OCI-M2 (cell line): Measurements from ENCODE around the gene WDR12.
"Not testable (repeated sequence)": the region's sequence is repeated elsewhere in the genome, so short reads cannot be mapped to it uniquely, and the experiment has no call there.

Source experiments
- DNase-seq: peaks from one replicate; lab custom pipeline; 2025; ENCODE audit not compliant: unreplicated experiment; lab: John Stamatoyannopoulos, UW

WDR12 gene

DNA sequence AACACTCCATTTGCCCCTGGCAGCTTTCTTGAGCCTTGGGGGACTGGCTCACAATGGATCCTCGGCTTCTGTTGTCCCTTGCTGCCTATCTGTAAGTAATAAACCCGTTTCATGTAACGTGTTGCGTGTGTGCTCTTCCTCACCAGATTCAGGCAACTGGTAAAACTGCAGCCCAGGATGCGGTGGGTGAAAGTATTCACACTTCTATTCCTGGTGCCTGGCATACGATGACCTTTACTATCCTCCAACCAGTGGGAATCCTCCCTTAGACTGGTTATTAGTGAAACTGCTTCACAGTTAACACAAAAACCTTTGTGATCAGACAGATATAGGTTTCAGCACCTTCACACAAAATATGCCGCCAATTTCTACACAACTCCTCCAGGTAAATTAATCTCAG lies 26.3 kb downstream of the WDR12 start:
- DNase-seq: no peak

DNA sequence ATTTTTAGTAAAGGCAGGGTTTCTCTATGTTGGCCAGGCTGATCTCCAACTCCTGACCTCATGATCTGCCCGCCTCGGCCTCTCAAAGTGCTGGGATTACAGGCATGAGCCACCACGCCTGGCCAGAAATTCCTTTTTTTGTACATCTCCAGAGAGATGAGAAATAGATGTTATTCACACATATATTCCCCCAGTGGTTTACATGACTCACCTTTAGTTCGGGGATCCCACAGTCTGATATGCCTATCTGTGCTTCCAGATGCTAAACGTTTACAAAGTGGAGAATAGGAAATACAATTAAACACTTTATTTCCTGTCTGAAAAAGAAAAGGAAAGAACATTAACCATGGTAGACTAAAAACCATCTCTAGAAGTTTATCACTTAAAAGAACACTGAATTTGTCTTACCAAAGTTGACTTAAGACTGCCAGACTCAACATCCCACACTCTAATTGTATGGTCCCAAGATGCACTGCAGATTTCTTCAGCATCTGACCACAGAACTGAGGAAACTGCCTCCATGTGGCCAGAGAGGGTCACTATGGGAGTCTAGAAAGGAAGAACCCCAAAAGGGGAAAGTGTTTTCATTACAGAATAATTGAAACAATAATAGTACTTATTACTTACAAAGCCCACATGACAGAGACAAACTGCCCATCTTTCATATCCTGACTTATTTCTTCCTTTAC lies 27.3 kb downstream of the WDR12 start:
- DNase-seq: no peak

DNA sequence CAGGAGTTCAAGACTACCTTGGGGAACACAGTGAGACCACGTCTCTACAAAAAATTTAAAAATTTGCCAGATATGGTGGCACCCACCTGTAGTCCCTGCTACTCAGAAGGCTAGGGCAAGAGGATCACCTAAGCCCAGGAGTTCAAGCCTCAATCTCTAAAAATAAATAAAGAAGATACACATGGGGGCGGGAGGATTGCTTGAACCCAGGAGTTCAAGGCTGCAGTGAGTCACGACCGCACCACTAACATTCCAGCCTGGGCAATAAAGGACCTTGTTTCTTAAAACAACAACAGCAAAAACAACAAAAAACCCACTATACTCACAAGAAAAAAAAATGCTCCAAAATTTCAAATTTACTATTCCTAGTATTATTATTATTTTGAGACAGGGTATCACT lies 29.9 kb downstream of the WDR12 start:
- DNase-seq: no peak

DNA sequence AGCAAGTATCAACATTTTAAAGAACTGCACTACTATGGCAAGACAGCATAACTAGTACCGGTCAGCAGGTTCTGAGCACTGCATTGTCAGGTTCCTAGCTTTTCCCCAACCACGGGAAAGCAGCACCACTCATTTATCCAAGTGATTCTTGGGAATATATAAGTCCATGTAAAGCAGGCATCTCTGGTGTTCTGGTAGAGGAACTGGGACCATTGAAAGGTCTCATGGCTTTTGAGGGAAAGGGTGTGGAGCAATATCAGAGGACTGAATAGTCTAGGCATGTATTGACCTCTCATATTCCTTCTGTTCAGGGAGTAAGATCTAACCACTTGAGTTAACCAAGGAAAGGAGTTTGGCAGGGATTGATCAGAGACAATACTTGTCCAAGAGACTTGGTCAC lies 33.8 kb downstream of the WDR12 start:
- no peak for DNase-seq

DNA sequence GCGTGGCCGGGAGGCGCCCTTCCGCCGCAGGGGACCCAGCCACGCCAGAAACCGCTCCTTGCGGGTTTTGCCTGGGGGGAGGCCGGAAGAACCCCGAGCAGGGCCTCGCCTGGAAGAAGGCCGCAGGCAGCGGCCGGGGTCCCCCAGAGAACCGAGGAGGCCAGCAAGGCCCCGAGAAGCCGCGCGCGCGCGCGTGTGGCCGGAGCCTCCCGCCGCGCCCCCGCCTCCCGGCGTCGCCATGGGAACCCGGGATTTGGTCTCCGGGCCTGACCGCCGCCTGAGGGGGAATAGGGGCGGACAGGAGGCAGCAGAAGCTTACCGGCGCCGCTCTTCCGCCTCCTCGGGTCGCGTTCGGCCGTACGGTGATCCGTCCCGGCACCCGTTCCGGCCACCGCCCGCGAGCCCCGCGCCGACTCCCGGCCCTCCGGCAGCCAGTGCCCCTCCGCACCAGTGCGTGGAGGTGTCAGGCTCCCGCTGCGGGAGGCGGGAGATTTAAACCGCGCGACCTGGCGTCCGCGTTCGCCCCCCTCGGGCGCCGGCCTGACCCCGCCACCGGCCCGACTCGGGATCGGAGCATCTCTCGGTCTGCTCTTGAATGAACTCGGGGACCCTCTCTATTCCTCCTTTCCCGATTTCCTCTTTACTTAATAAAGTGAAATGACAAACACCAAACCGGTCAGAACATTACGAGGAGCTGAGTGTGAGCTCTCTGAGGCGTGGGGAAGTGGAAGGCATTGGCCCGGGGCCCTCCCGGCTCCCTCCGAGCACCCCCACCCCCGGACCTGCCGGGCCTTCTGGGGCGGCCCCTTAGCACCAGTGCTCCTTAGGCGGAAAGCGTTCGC lies 40.0 kb downstream of the WDR12 start, which contains the start of gene ICA1L:
Gene ICA1L, minus strand, starts transcription at position 467 of the 842 bp plus-strand sequence. CDS start 42,757 bp downstream, outside the sequence.
- DNase-seq: no peak

DNA sequence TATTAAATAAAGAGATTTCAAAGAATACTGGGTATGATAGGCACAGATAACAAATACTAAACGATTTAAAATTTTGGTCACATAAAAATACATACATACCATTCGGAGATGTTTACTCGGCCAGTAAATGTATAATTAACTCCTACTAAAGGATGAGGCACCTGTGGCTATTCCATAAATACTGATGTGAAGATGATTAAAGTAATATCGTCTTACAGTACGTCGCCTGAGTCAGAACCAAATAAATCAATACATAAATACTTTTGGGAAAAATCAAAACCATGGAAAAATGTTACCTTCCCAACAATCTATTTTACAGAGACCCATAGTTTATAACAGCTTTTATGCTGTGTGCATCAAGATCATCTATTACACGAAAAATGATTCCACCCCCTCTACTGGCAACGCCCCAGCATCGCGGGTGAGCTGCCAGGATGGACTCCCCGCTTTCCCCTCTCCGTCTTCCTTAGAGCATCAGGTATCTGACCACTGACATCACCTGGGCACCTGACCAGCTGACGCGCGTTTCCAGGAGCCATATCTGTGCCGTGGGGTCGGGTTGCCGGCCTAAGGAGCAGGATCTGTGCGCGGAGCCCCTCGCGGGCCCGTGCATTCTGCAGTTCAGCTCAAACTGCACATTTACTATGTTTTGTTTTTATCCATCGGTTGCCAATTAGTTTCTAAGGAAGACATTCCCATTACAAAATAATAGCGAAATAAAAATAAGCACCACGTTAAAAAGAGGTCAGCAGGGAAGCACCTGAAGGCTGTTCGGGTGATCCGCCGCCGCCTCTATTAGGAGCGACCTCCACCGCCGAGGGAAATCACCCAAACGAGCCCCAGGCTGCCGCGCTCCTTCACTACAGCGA lies 40.8 kb downstream of the WDR12 start:
- DNase-seq: no peak

DNA sequence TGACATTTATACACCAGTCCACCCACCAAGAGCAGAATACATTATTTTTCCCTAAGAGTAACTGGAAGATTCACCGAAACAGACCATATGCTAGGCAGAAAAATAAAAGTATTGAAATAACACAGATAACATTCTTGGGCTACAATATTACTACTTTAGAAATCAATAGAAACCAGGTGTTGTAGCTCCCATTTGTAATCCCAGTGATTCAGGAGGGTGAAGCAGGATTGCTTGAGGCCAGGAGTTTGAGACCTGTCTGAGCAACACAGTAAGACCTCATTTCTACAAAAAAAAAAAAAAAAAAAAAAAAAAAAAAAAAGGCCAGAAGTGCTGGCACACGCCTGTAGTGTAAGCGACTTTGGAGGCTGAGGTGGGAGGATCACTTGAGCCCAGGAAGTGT lies 49.5 kb downstream of the WDR12 start:
- DNase-seq: no peak

DNA sequence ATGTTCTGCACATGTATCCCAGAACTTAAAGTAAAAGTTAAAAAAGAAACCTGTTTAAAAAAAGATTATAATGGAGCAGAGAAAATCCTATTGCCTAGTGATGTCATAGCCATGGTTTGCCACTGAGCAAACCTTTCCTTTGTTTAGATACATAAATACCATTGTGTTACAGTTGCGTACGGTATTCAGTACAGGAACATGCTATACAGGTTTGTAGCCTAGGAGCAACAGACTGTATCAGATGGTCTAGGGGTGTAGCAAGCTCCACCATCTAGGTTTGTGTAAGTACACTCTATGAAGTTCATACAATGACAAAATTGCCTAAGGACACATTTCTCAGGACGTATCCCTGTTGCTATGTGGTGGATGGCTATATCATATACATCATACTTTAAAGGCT lies 52.9 kb downstream of the WDR12 start:
- no peak for DNase-seq

DNA sequence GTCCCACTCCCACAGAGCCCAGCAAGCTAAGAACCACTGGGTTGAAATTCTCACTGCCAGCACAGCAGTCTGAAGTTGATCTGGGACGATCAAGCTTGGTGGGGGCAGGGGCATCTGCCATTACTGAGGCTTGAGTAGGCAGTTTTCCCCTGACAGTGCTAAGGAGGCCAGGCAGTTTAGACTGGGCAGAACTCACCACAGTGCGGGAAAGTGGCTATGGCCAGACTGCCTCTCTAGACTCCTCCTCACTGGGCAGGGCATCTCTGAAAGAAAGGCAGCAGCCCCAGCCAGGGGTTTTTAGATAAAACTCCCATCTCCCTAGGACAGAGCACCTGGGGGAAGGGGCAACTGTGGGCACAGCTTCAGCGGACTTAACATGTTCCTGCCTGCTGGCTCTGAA lies 62.1 kb downstream of the WDR12 start:
- DNase-seq: not testable (repeated sequence)

DNA sequence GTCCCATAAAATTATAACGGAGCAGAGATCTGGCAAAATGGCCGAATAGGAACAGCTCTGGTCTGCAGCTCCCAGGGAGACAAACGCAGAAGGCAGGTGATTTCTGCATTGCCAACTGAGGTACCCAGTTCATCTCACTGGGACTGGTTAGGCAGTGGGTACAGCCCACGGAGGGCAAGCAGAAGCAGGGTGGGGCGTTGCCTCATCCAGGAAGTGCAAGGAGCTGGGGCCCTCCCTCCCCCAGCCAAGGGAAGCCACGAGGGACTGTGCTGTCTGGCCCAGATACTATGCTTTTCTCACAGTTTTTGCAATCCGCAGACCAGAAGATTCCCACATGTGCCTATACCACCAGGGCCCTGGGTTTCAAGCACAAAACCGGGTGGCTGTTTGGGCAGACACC lies 62.7 kb downstream of the WDR12 start:
- no peak for DNase-seq

DNA sequence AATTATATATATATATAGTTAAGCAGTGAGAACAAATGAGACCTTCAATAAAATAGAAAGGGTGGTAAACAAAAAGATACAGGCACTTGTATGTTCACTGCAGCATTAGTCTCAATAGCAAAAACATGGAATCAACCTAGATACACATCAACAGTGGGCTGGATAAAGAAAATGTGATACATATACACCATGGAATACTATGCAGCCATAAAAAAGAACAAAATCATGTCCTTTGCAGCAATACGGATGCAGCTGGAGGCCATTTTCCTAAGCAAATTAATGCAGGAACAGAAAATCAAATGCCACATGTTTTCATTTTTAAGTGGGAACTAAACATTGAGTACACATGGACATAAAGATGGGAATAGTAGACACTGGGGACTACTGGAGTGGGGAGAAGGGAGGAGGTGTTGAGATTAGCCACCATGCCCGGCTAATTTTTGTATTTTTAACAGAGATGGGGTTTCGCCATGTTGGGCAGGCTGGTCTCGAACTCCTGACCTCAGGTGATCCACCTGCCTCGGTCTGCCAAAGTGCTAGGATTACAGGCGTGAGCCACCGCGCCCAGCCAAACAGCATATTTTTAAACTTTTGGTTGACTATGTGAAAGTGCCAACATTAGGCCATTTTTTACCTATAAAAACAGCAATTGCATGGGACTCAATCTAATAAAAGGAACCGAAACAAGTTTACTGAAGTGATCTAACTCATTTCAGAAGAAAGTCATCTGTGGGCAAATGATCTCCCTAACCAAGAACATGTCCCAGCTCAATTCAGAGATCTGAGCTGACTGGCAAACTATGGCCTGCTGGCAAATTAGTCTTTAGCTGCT lies 63.6 kb downstream of the WDR12 start:
- DNase-seq: no peak

DNA sequence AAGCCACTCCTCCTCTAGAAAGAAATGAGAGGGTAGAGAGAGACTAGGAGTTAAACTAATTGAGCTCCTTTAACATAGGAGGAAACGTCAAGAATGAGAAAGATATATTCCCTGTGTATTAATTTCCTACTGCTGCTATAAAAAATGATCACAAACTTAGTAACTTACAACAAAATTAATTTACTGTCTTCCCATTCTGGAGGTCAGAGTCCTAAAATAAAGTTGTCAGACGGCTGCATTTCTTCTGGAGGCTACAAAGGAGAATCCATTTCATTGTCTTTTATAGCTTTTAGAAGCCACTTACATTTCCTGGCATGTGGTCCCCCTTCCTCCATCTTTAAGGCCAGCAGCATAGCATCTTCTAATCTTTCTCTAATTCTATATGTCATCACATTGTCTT lies 66.8 kb downstream of the WDR12 start:
- DNase-seq: no peak

DNA sequence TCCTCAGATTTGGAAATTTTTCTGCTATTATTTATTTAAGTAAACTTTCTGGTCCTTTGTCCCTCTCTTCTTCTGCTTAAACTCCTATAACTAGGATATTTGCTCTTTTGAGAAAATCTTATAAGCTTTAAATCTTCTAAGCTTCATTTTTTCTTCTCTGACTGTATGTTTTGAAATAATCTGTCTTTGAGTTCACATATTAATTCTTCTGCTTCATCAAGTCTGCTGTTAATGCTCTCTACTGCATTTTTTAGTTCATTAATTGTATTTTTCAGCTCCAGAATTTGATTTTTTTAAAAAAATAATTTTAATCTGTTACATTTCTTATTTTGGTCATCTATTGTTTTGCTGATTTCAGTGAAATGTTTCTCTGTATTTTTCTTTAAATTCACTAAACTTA lies 68.8 kb downstream of the WDR12 start:
- DNase-seq: no peak

DNA sequence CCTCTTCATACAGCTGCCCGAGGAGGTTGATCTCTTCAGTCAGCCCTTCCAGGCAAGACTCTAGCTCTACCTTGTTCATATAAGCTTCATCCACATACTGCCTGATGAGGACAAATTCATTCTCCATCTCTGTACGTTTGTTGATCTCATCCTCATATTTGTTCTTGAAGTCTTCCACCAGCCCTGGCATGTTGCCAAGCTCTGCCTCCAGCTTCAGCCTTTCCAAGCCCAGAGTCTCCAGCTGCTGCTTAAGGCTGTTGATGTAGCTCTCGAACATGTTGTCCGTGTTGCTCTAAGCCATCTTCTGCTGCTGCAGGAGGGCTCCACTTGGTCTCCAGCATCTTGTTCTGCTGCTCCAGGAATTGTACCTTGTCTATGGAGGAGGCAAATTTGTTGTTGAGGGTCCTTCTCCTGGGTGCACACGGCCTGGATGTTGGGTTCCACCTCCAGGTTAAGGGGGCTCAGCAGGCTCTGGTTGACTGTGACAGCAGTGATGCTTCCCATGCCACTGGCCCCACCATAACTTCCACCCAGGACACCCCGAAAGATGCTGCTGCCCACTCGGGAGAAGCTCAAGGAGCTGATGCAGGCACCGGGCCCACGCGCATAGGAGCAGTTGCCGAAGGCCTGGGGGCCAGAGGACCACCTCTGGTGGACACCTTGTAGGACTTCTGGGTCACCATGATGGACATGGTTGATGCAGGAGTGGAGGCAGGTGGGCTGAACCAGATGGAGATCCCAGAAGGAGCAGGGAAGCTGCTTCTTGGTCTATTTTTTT lies 70.2 kb downstream of the WDR12 start:
- no peak for DNase-seq

DNA sequence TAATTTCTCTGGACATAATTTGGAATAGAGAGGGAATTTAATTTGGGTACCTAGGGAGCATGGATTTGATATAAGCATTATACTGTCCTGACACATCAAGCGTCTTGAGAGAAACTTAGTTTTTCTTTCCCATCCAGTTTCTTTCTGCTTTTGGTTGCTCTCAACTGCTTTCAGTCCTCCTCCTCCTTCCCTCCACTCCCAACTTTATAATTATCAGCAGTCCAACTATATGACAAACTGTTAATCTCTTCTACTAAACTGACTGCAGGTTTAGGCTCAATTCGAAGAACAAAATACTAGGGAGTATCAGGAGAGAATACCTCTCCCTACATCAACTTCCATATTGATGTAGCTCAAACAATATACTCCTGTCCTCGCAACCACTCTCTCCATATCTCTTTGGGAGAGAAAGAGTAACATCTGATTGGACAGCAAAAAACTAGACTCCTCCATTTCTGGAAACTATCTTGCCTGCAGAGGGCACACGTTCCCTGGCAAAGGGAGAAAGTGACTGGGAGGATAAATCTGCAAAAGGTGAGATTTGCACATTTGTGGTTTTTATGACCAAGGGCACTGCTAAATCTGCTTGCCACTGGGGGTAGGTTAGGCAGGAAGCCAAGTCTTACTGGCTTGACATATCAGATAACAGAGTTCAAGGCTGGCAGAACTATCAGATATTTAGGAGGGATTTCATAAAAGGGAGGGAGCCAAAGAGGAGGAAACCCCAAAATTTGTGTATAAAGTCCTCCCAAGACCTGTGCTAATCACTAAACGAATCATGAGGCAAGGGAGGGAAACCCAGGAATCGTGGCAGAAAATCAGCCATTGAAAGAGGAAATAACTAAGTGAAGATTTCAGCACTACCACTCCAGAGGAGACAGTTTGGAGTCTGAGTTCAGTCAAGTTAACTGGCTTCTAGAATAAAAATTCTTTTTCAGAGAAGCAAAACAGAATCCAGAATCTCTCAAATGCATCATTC lies 79.9 kb downstream of the WDR12 start:
- peak; percentile 17 for DNase-seq

DNA sequence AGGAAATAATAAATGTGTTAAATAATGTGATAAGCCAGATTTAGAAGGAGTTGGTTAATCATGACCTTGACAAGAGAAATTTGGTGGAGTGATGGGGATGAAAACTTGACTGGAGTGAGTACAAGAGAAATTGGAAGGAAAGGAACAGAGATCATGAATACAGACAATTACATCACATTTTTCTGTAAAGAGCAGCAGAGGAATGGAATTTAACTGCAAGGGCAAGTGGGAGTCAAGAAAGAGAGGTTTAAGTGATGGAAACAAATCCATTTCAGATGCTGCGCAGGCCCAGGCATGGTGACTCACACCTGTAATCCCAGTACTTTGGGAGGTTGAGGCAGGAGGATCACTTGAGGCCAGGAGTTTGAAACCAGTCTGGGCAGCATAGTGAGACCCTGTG lies 86.6 kb downstream of the WDR12 start:
- DNase-seq: no peak
